ENCODE results near the gene SMG7.

The SMG7 gene

DNA sequence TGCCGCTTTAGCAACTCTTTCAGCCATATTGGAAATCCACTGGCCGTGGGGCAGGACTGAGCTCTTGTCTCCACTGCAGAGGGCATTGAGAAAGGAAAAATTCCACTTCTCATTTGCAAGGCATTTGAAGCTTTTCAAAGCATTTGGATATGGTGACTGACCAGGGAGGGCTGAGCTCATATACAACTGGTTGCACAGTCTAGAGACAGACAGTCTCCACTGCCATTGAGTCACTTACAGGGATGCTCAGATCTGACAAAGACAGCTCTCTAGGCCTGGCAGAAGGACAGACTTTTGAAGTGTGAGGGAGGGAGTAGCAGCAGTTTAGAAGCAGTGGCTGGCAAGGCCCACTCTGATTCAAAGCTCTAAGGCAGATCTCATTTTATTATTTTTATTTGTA lies 93.7 kb downstream of the SMG7 start:
- H3K27me3 ChIP-seq (ENCODE audit: control insufficient read depth, insufficient read depth, low read length), result no peaks in the 10 kb centered on the region
- H3K4me3 ChIP-seq (ENCODE audit: low read depth, low read length), result no peak overlapping the region
- no peaks in the 10 kb centered on the region for H3K36me3 ChIP-seq (ENCODE audit: control insufficient read depth, insufficient read depth, low read length)
- no peaks in the 10 kb centered on the region for H3K9me3 ChIP-seq (ENCODE audit: control insufficient read depth, insufficient read depth, low read length)
- no peak overlapping the region for H3K27ac ChIP-seq (ENCODE audit: low read depth, low read length)
- no peaks in the 10 kb centered on the region; the same call in 1 of the 2 replicates for H3K4me1 ChIP-seq (ENCODE audit: control insufficient read depth, insufficient read depth, low read length)
- H3K9ac ChIP-seq (ENCODE audit: low read depth, low read length), result no peak overlapping the region

DNA sequence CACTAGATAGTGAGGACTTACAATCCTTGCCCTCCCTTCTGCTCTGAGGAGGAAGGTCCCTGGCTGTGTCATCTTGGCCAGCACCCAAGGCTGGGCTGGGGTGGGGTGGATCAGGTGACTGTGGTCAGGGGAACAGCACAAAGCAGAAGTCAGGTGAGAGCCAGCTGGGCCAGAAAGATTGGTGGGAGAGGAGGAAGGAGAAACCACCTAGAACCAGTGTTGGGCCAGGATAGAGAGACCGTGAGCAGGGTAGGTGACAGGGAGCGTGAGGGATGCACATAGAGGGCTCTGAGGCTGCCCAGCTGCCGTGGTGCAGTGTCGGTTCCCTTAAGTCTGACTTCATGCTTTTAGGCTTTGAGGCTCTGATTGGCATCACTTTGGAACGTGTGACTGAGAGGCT lies 95.3 kb downstream of the SMG7 start:
- no peaks in the 10 kb centered on the region for H3K27me3 ChIP-seq (ENCODE audit: control insufficient read depth, insufficient read depth, low read length)
- no peaks in the 10 kb centered on the region; the same call in 1 of the 2 replicates for H3K4me1 ChIP-seq (ENCODE audit: control insufficient read depth, insufficient read depth, low read length)
- H3K9me3 ChIP-seq (ENCODE audit: control insufficient read depth, insufficient read depth, low read length), result no peaks in the 10 kb centered on the region
- no peak overlapping the region for H3K27ac ChIP-seq (ENCODE audit: low read depth, low read length)
- H3K9ac ChIP-seq (ENCODE audit: low read depth, low read length), result no peak overlapping the region
- no peaks in the 10 kb centered on the region for H3K36me3 ChIP-seq (ENCODE audit: control insufficient read depth, insufficient read depth, low read length)
- H3K4me3 ChIP-seq (ENCODE audit: low read depth, low read length), result no peak overlapping the region

DNA sequence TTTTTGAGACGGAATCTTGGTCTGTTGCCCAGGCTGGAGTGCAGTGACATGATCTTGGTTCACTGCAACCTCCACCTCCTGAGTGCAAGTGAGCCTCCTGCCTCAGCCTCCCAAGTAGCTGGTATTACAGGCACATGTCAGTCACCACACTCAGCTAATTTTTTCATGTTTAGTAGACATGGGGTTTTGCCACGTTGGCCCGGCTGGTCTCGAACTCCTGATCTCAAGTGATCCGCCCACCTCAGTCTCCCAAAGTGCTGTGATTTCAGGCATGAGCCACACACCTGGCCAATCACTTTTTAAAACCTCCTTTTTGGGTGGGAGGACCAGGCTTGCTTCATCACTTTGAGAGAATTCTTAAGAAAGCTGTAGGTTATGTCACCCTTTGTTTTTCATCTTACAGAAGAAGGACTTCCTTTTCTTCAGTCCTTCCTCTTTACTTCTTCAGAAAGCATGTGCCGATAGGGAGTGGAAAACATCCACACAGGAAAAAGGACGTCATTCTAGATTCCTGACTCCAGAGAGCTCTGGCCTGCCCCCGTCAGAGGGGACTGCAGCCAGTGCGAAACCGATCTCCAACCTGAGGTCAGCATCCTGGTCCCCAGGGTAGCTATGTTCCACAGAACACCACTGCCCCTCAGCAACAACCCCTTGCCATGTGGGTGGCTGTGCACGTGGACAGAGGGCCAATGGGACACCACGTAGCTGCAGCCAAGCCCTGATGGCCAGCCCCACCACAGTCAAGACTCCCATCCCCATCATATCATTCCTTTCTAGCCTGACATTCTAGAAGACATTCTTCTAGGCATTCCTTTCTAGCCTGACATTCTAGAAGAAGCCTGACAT lies 96.1 kb downstream of the SMG7 start:
- Histone ChIP-seq H3K9me3 (ENCODE audit: control insufficient read depth, insufficient read depth, low read length) (no peaks in the 10 kb centered on the region), H3K27me3 (ENCODE audit: control insufficient read depth, insufficient read depth, low read length) (no peaks in the 10 kb centered on the region), H3K36me3 (ENCODE audit: control insufficient read depth, insufficient read depth, low read length) (no peaks in the 10 kb centered on the region), H3K4me3 (ENCODE audit: low read depth, low read length) (no peak overlapping the region), H3K9ac (ENCODE audit: low read depth, low read length) (no peak overlapping the region), H3K27ac (ENCODE audit: low read depth, low read length) (no peak overlapping the region), H3K4me1 (ENCODE audit: control insufficient read depth, insufficient read depth, low read length) (no peaks in the 10 kb centered on the region; the same call in 1 of the 2 replicates)

DNA sequence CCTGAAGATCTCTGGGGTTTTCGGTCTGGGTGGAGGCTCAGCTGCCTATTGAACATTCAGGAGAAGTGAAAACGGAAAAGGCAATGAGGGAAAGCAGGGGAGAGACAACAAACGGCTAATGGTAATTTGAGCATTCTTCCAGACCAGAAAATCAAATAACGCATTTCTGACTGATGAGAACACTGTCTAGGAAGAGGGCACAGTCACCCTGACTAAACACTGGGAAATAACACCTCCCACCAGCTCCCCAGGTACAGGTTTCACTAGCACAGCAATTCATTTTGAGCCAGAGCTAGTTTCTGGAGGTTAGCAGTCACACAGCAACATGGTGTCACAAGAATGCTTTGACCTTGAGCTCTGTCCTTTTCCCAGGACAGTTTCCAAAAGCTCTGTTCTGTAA lies 96.8 kb downstream of the SMG7 start:
- Histone ChIP-seq H3K4me1 (ENCODE audit: control insufficient read depth, insufficient read depth, low read length) (no peaks in the 10 kb centered on the region; the same call in 1 of the 2 replicates), H3K27me3 (ENCODE audit: control insufficient read depth, insufficient read depth, low read length) (no peaks in the 10 kb centered on the region), H3K9me3 (ENCODE audit: control insufficient read depth, insufficient read depth, low read length) (no peaks in the 10 kb centered on the region), H3K9ac (ENCODE audit: low read depth, low read length) (no peak overlapping the region), H3K27ac (ENCODE audit: low read depth, low read length) (no peak overlapping the region), H3K36me3 (ENCODE audit: control insufficient read depth, insufficient read depth, low read length) (no peaks in the 10 kb centered on the region), H3K4me3 (ENCODE audit: low read depth, low read length) (no peak overlapping the region)

DNA sequence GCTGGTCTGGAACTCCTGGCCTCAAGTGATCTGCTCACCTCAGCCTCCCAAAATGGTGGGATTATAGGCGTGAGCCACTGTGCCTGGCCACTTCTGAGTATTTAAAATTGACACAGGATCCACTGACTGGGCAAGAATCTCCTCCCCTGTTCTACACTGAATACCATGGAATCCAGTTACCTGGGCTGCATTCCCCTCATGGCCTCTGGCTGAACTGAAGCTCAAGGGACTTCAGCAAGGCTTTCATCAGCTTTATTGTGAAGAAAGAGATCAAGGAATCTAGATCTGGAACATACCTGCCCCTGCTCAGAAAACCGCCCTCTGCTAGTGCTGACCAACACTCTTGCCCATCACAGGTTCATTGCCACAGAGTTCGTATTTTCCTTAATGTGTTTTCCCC lies 97.5 kb downstream of the SMG7 start:
- H3K4me3 ChIP-seq (ENCODE audit: low read depth, low read length), result no peak overlapping the region
- no peak overlapping the region for H3K9ac ChIP-seq (ENCODE audit: low read depth, low read length)
- no peaks in the 10 kb centered on the region for H3K9me3 ChIP-seq (ENCODE audit: control insufficient read depth, insufficient read depth, low read length)
- H3K27ac ChIP-seq (ENCODE audit: low read depth, low read length), result no peak overlapping the region
- no peaks in the 10 kb centered on the region; the same call in 1 of the 2 replicates for H3K4me1 ChIP-seq (ENCODE audit: control insufficient read depth, insufficient read depth, low read length)
- no peaks in the 10 kb centered on the region for H3K36me3 ChIP-seq (ENCODE audit: control insufficient read depth, insufficient read depth, low read length)
- no peaks in the 10 kb centered on the region for H3K27me3 ChIP-seq (ENCODE audit: control insufficient read depth, insufficient read depth, low read length)

DNA sequence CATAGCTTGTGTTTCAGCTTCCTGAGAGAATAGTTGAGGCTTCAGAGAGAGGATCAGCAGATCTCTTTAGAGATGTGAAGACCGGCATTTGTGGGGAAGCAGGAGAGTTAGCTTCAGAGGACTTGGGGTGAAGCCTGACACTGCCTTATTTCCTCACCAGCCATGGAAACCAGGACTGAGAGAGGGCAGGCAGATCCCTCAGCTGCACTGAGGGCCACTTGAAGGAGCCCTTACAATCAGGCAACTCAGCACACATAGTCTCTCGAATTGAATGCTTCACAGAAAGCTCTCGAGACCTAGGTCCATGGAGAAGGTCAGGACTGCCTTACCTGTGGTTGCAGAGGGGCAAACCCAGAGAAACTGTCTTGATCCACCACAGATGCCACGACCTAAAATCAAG lies 98.2 kb downstream of the SMG7 start:
- H3K36me3 ChIP-seq (ENCODE audit: control insufficient read depth, insufficient read depth, low read length), result no peaks in the 10 kb centered on the region
- no peak overlapping the region for H3K9ac ChIP-seq (ENCODE audit: low read depth, low read length)
- no peaks in the 10 kb centered on the region; the same call in 1 of the 2 replicates for H3K4me1 ChIP-seq (ENCODE audit: control insufficient read depth, insufficient read depth, low read length)
- H3K9me3 ChIP-seq (ENCODE audit: control insufficient read depth, insufficient read depth, low read length), result no peaks in the 10 kb centered on the region
- H3K27me3 ChIP-seq (ENCODE audit: control insufficient read depth, insufficient read depth, low read length), result no peaks in the 10 kb centered on the region
- H3K27ac ChIP-seq (ENCODE audit: low read depth, low read length), result no peak overlapping the region
- no peak overlapping the region for H3K4me3 ChIP-seq (ENCODE audit: low read depth, low read length)

DNA sequence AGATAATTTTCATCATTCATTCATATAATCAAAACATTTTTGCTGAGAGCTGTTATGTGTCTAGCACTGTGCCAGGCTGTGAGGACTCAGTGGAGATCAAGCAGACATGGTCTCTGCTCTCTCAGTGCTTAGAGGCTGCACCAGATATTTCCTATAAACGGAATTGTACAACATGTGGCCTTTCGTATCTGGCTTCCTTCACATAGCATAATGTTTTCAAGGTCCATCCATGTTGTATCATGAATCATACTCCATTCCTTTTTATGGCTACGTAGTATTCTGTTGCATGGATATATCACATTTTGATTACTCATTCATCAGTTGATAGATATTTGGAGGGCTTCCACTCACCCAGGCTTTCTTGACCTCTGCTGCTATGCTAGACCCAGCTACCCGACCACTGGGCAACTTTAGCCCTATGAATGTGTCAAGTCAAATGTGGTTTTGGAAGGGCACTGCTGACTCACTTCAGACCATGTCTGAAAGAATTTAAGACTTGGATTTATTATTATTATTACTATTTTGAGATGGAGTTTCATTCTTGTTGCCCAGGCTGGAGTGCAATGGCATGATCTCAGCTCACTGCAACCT lies 99.5 kb downstream of the SMG7 start:
- H3K9me3 ChIP-seq (ENCODE audit: control insufficient read depth, insufficient read depth, low read length), result no peaks in the 10 kb centered on the region
- H3K4me3 ChIP-seq (ENCODE audit: low read depth, low read length), result no peak overlapping the region
- no peaks in the 10 kb centered on the region; the same call in 1 of the 2 replicates for H3K4me1 ChIP-seq (ENCODE audit: control insufficient read depth, insufficient read depth, low read length)
- no peaks in the 10 kb centered on the region for H3K36me3 ChIP-seq (ENCODE audit: control insufficient read depth, insufficient read depth, low read length)
- no peak overlapping the region for H3K27ac ChIP-seq (ENCODE audit: low read depth, low read length)
- H3K9ac ChIP-seq (ENCODE audit: low read depth, low read length), result no peak overlapping the region
- H3K27me3 ChIP-seq (ENCODE audit: control insufficient read depth, insufficient read depth, low read length), result no peaks in the 10 kb centered on the region

DNA sequence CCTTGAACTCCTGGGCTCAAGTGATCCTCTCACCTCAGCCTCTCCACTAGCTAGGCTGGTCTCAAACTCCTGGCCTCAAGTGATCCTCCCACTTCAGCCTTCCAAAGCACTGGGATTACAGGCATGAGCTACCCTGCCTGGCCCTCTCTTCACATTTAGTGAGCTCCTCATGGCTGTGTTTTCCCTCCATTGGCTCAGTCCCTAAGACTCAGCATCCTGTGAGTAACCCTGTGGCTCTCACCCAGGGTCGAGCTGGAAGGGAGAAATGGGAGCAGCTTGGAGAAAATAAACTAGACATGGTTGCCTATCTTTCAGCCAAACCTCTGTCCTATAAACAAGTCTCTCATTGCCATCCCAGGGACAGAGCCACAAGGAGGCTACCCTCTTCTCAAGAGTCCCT lies 100.4 kb downstream of the SMG7 start:
- no peak overlapping the region for H3K27ac ChIP-seq (ENCODE audit: low read depth, low read length)
- no peak overlapping the region for H3K4me3 ChIP-seq (ENCODE audit: low read depth, low read length)
- no peaks in the 10 kb centered on the region; the same call in 1 of the 2 replicates for H3K4me1 ChIP-seq (ENCODE audit: control insufficient read depth, insufficient read depth, low read length)
- H3K9ac ChIP-seq (ENCODE audit: low read depth, low read length), result no peak overlapping the region
- no peaks in the 10 kb centered on the region for H3K36me3 ChIP-seq (ENCODE audit: control insufficient read depth, insufficient read depth, low read length)
- no peaks in the 10 kb centered on the region for H3K9me3 ChIP-seq (ENCODE audit: control insufficient read depth, insufficient read depth, low read length)
- H3K27me3 ChIP-seq (ENCODE audit: control insufficient read depth, insufficient read depth, low read length), result no peaks in the 10 kb centered on the region

DNA sequence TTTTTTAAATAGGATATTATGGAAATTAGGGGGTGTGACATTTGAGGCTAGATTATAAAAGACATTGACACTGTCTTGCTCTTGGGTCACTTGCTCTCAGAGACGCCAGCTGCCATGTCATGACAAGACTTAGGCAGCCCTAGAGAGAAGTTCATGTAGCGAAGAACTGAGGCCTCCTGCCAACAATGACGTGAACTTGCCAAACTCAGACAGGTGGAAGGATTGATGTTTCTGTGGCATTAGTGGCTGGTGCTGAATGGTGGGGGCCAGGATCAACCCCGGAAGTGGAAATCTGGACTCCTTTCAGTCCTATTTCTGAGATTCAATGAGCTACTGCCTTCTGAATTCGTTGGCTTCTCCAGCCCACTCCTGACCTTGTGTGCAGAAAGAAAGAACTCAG lies 103.3 kb downstream of the SMG7 start:
- no peak overlapping the region for H3K4me3 ChIP-seq (ENCODE audit: low read depth, low read length)
- no peaks in the 10 kb centered on the region for H3K36me3 ChIP-seq (ENCODE audit: control insufficient read depth, insufficient read depth, low read length)
- no peaks in the 10 kb centered on the region for H3K9me3 ChIP-seq (ENCODE audit: control insufficient read depth, insufficient read depth, low read length)
- H3K27ac ChIP-seq (ENCODE audit: low read depth, low read length), result no peak overlapping the region
- no peak overlapping the region for H3K9ac ChIP-seq (ENCODE audit: low read depth, low read length)
- no peaks in the 10 kb centered on the region for H3K27me3 ChIP-seq (ENCODE audit: control insufficient read depth, insufficient read depth, low read length)
- H3K4me1 ChIP-seq (ENCODE audit: control insufficient read depth, insufficient read depth, low read length), result 0 out of 2 replicates have a peak, but pooled peaks cover 6% of the 10 kb centered on the region

DNA sequence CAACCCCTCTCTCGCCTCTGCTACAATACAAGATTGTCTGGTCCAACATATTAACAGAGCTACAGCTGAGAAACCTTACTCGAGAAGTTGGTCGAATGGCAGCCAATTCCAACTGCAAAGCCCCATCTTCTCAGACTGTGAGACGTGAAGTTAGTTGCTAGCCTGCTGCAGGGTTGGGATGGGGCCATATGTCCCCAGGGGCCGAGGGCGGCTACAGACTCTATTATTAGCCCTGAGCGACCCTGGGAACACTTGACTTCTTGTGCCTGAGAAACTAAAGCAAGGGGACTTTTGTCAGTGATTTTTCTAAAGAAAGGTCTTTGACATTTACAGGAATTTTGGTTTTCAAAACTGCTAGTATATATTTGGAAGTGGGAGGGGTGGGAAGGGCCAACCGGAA lies 104.2 kb downstream of the SMG7 start:
- Histone ChIP-seq H3K9me3 (ENCODE audit: control insufficient read depth, insufficient read depth, low read length) (no peaks in the 10 kb centered on the region), H3K27me3 (ENCODE audit: control insufficient read depth, insufficient read depth, low read length) (no peaks in the 10 kb centered on the region), H3K9ac (ENCODE audit: low read depth, low read length) (no peak overlapping the region), H3K36me3 (ENCODE audit: control insufficient read depth, insufficient read depth, low read length) (no peaks in the 10 kb centered on the region), H3K27ac (ENCODE audit: low read depth, low read length) (no peak overlapping the region), H3K4me3 (ENCODE audit: low read depth, low read length) (no peak overlapping the region), H3K4me1 (ENCODE audit: control insufficient read depth, insufficient read depth, low read length) (0 out of 2 replicates have a peak, but pooled peaks cover 6% of the 10 kb centered on the region)

DNA sequence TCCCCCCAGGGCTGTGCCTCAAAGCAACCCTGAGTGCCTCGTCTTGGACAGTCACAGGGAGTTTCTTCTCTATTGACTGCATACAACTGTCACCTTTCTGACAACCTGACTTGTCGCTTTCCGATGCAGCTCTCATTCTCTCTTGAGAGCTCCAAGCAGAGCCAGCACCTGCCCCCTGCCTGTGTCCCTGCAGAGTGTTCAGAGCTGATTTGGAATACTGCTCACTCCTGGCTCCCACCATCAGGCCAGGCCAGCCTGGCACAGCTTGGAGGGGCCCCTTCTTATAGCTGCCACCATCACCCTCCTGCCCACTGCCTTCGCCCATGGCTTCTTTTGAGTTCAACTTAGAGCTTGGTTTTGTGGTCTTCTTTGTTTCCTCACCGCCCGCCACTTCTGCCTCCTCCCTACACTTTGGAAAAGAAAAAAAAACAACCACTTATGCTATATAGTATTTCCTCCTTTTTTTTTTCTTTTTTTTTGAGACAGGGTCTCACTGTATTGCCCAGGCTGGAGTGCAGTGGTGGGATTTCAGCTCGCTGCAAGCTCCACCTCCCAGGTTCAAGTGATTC lies 105.7 kb downstream of the SMG7 start:
- Histone ChIP-seq H3K27ac (ENCODE audit: low read depth, low read length) (no peak overlapping the region), H3K9me3 (ENCODE audit: control insufficient read depth, insufficient read depth, low read length) (no peaks in the 10 kb centered on the region), H3K4me3 (ENCODE audit: low read depth, low read length) (no peak overlapping the region), H3K27me3 (ENCODE audit: control insufficient read depth, insufficient read depth, low read length) (no peaks in the 10 kb centered on the region), H3K9ac (ENCODE audit: low read depth, low read length) (no peak overlapping the region), H3K36me3 (ENCODE audit: control insufficient read depth, insufficient read depth, low read length) (no peaks in the 10 kb centered on the region), H3K4me1 (ENCODE audit: control insufficient read depth, insufficient read depth, low read length) (0 out of 2 replicates have a peak, but pooled peaks cover 6% of the 10 kb centered on the region)
